Brain microvascular endothelial cell (primary cell): ENCODE measurements around the gene ABHD14A.

Experiments used
- DNase-seq: peaks from one replicate; pipeline ENCODE4 v3.0.0-alpha.2; 2020
- H3K27ac ChIP-seq: fragments of 250-450 bp; sonication (Bioruptor Pico); 2 replicates; pipeline ENCODE4 v1.5.1; 2020; ENCODE audit warnings: mild to moderate bottlenecking, moderate library complexity
- H3K27me3 ChIP-seq: fragments of 250-450 bp; sonication (Bioruptor Pico); replicated peaks from 2 replicates; pipeline ENCODE4 v1.5.1; 2020; ENCODE audit warnings: mild to moderate bottlenecking
- H3K36me3 ChIP-seq: fragments of 250-450 bp; sonication (Bioruptor Pico); replicated peaks from 2 replicates; pipeline ENCODE4 v1.5.1; 2020; ENCODE audit warnings: mild to moderate bottlenecking
- H3K4me3 ChIP-seq: 2 replicates; pipeline ENCODE4 v1.5.1; 2011; ENCODE audit warnings: low read depth, mild to moderate bottlenecking, control low read depth, low read length, moderate library complexity
- in situ Hi-C: cut with HindIII; loops from 2 replicates; pipeline ENCODE4 v1.10.0; 2017; ENCODE audit warnings: low sequenced_read_pairs, low pct_ligation_motif_present
- TF ChIP-seq, protein P1 (sequence below): IDR thresholded peaks from 2 replicates; pipeline ENCODE4 v1.5.1; 2011; ENCODE audit warnings: low read depth, mild to moderate bottlenecking, moderate library complexity, low read length, control low read depth, inconsistent platforms; ENCODE audit errors: missing control alignments

The ABHD14A gene

GRCh38 chr3:51930439-51930838, 44.4 kb upstream of the ABHD14A start:
- in situ Hi-C loops, result no loop called here
- Histone ChIP-seq H3K4me3 (no peak overlapping the region), H3K27me3 (no peaks in the 10 kb centered on the region), H3K27ac (no peak overlapping the region), H3K36me3 (peaks cover 16% of the 10 kb centered on the region)
- TF ChIP-seq, protein P1, sequence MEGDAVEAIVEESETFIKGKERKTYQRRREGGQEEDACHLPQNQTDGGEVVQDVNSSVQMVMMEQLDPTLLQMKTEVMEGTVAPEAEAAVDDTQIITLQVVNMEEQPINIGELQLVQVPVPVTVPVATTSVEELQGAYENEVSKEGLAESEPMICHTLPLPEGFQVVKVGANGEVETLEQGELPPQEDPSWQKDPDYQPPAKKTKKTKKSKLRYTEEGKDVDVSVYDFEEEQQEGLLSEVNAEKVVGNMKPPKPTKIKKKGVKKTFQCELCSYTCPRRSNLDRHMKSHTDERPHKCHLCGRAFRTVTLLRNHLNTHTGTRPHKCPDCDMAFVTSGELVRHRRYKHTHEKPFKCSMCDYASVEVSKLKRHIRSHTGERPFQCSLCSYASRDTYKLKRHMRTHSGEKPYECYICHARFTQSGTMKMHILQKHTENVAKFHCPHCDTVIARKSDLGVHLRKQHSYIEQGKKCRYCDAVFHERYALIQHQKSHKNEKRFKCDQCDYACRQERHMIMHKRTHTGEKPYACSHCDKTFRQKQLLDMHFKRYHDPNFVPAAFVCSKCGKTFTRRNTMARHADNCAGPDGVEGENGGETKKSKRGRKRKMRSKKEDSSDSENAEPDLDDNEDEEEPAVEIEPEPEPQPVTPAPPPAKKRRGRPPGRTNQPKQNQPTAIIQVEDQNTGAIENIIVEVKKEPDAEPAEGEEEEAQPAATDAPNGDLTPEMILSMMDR, result no peak
- DNase-seq, result no peak

DNA sequence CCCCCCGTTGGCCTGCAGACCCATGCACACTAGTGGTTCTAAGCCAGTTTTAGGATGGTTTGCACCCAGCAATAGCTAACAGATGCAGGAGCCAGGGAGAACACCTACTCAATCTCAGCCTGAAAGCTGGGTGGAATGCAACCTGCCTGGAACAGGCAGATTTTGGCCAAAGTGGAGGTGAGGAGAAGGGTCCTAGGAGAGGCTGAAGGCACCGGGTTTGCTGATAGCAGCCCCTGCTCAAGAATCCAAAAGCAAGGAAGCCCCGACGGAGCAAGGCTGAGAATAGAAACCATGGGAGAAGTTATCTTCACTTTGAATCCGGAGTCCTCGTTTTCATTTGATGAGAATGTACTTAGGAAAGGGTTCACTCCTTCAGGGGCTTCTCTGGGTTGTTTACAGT, 43.1 kb upstream of the ABHD14A start:
- TF ChIP-seq, protein P1, result no peak
- peaks cover 27% of the 10 kb centered on the region for H3K36me3 ChIP-seq
- H3K27me3 ChIP-seq, result no peaks in the 10 kb centered on the region
- DNase-seq, result no peak
- no peak overlapping the region for H3K27ac ChIP-seq
- in situ Hi-C loops, result no loop called here
- H3K4me3 ChIP-seq, result no peak overlapping the region

DNA sequence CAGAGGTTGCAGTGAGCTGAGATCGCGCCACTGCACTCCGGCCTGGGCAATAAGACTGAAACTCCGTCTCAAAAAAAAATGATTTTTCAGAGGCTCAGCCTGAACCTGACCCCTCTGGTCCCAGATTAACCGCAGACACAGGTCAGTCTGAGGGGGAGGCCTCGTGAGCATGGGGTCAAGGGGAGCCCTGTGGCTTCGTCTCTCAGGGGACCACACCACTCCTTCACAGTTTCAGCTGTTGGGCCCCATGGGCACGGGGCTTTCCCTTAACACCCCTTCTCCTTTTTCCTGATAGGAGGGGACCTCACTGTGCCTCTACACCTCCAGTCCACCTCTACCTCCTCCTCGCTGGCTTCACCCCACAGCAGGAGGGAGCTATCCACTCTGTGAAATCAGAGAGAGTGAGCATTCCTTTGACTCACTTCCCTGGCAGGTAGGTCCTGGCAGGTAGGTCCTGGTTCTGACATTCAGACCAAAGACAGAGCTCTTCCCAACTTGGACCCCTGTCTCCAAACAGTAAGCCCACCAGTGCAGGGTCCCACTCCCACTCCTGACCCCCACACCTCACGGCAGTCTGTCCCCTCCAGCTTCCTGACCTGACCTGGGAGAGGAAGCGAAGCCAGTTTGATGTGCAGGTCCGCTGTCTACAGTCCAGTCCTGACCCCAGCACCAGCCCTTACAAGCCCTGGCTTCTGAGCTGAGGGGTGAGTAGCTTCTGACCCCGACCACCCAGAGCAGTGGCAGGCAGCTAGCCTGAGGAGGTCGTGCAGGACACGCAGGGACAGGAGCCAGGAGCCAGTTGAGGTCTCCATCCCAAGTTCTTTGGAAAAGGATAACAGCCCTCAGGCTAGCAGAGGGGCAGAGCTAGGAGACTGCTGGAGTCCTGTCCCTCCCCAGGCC, 42.1 kb upstream of the ABHD14A start:
- Histone ChIP-seq H3K36me3 (peaks cover 36% of the 10 kb centered on the region), H3K4me3 (no peak overlapping the region), H3K27ac (no peak overlapping the region), H3K27me3 (no peaks in the 10 kb centered on the region)
- no peak for DNase-seq
- in situ Hi-C loops, result no loop called here
- TF ChIP-seq, protein P1, result no peak

GRCh38 chr3:51933471-51934138, 41.3 kb upstream of the ABHD14A start:
- peaks cover 38% of the 10 kb centered on the region for H3K36me3 ChIP-seq
- no peak overlapping the region for H3K4me3 ChIP-seq
- DNase-seq, result no peak
- in situ Hi-C loops, result no loop called here
- no peaks in the 10 kb centered on the region for H3K27me3 ChIP-seq
- TF ChIP-seq, protein P1, result no peak
- no peak overlapping the region for H3K27ac ChIP-seq

DNA sequence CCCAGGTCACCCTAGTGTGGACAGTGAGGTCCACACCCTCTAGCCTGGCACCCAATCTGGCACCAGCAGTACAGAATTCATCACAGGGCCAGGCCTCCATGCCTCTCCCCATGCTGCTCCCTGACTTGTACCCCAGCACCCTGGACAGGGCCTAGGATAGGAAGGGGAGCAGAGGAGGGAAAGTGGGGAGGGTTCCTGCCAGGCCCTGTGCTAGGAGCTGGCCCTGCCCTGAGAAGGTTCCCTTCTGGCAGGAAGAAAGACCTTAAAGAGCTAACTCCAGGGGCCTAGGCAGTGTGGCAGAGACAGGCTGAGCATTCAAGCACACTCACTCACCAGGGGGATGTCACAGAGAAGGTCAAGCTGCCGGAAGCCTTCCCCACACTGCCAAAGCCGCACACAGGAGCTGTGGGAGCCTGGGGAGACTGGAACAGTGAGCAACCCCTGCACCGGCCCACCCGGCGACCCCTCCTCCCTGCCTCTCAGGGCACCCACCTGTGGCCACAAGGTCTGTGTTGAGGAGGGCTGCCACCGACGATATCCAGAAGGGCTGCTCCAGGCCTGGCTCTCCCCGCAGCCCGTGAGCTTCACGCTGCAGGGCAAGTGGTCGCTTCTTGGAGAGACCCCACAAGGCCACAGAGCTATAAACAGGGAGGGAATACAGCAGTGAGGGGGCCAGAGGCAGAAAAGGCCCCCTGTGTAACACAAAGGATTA, 40.6 kb upstream of the ABHD14A start:
- H3K4me3 ChIP-seq, result no peak overlapping the region
- no peak for DNase-seq
- H3K27me3 ChIP-seq, result no peaks in the 10 kb centered on the region
- TF ChIP-seq, protein P1, result no peak
- H3K36me3 ChIP-seq, result peaks cover 38% of the 10 kb centered on the region
- no peak overlapping the region for H3K27ac ChIP-seq
- in situ Hi-C loops, result no loop called here
